HepG2 (cell line): ENCODE data around the gene SLC4A11. TPM values are rescaled to one million over a fixed set of nuclear protein-coding genes. Genes with fewer than 3 reads are reported as not detected.

Source experiments
- CHD4 ChIP-seq: fragments of 200-600 bp; sonication (generic); IDR thresholded peaks from 2 replicates; pipeline ENCODE4 v1.7.0; 2017; ENCODE audit warnings: mild to moderate bottlenecking, low read length, borderline replicate concordance
- FIP1L1 ChIP-seq: fragments of 200-400 bp; formaldehyde crosslinking; IDR thresholded peaks from 2 replicates; pipeline ENCODE4 v1.6.1; 2018; ENCODE audit warnings: low read depth, mild to moderate bottlenecking, low read length, moderate library complexity, borderline replicate concordance; ENCODE audit not compliant: insufficient read depth
- GATAD1 ChIP-seq: IDR thresholded peaks from 2 replicates; pipeline ENCODE4 v1.6.1; 2016; ENCODE audit warnings: missing genetic modification reagents, missing compliant biosample characterization
- HOXA9 ChIP-seq: sonication (generic); formaldehyde crosslinking; IDR thresholded peaks from 2 replicates; pipeline ENCODE4 v1.8.1; 2022; ENCODE audit warnings: missing genetic modification reagents, mild to moderate bottlenecking, moderate library complexity, borderline replicate concordance
- KAT2B ChIP-seq: fragments of 150-350 bp; IDR thresholded peaks from 2 replicates; pipeline ENCODE4 v1.6.1; 2014; ENCODE audit warnings: low read depth, low read length, borderline replicate concordance
- KAT7 ChIP-seq: IDR thresholded peaks from 2 replicates; pipeline ENCODE4 v1.6.1; 2018; ENCODE audit warnings: borderline replicate concordance, missing compliant biosample characterization
- KLF12 ChIP-seq: sonication (generic); formaldehyde crosslinking; IDR thresholded peaks from 2 replicates; pipeline ENCODE4 v1.4.0; 2020; ENCODE audit warnings: missing genetic modification reagents, borderline replicate concordance
- PHF8 ChIP-seq: sonication (generic); formaldehyde crosslinking; IDR thresholded peaks from 2 replicates; pipeline ENCODE4 v1.5.0; 2020; ENCODE audit warnings: missing genetic modification reagents
- SIX4 ChIP-seq: sonication (generic); formaldehyde crosslinking; IDR thresholded peaks from 2 replicates; pipeline ENCODE4 v1.4.0; 2020; ENCODE audit warnings: missing genetic modification reagents
- SSRP1 ChIP-seq: IDR thresholded peaks from 2 replicates; pipeline ENCODE4 v1.6.1; 2016; ENCODE audit warnings: control low read depth
- TBL1XR1 ChIP-seq: fragments of 150-350 bp; IDR thresholded peaks from 2 replicates; pipeline ENCODE4 v1.6.1; 2014; ENCODE audit warnings: borderline replicate concordance, low read length; ENCODE audit not compliant: partially characterized antibody
- ZBTB7B ChIP-seq: sonication (generic); formaldehyde crosslinking; IDR thresholded peaks from 2 replicates; pipeline ENCODE4 v1.4.0; 2020; ENCODE audit warnings: missing genetic modification reagents
- ZNF264 ChIP-seq: sonication (generic); formaldehyde crosslinking; IDR thresholded peaks from 2 replicates; pipeline ENCODE4 v1.4.0; 2020; ENCODE audit warnings: missing genetic modification reagents
- ZNF7 ChIP-seq: IDR thresholded peaks from 2 replicates; pipeline ENCODE4 v1.6.1; 2016; ENCODE audit warnings: missing biosample characterization, missing genetic modification reagents
- ZNF768 ChIP-seq: sonication (generic); formaldehyde crosslinking; IDR thresholded peaks from 2 replicates; pipeline ENCODE4 v1.4.0; 2020; ENCODE audit warnings: missing genetic modification reagents
- ZSCAN9 ChIP-seq: IDR thresholded peaks from 2 replicates; pipeline ENCODE4 v1.6.1; 2016; ENCODE audit warnings: borderline replicate concordance
- polyA plus RNA-seq, 8 experiments: library from polyadenylated mRNA; depleted of rRNA in 3 of 8; stranded (reverse) in 7 of 8; unstranded in 1 of 8; fragments of >200 nt; fragmentation: Illumina TruSeq in 4 of 8; extraction: Trizol in 4 of 8; gene quantifications; 2 replicates each; pipeline versions ENCODE4 v1.2.1 to v1.2.3, GENCODE V29; 2011 to 2016; ENCODE audit warnings: low read depth in 4 of 8, missing spikeins in 1 of 8, mixed read lengths in 1 of 8; ENCODE audit not compliant: insufficient read depth in 1 of 8
- total RNA-seq, 5 experiments: library from RNA; depleted of rRNA; stranded (reverse); fragments of >200 nt; fragmentation: Illumina TruSeq; extraction: Trizol; gene quantifications; 2 replicates each; pipeline ENCODE4 v1.2.3, GENCODE V29; 2016; ENCODE audit warnings: low read depth in 1 of 5
- TF ChIP-seq, protein P1 (sequence below): sonication (generic); formaldehyde crosslinking; IDR thresholded peaks from 2 replicates; pipeline ENCODE4 v1.4.0; 2020; ENCODE audit warnings: missing genetic modification reagents, borderline replicate concordance
- TF ChIP-seq, protein P2 (sequence below): sonication (generic); formaldehyde crosslinking; IDR thresholded peaks from 2 replicates; pipeline ENCODE4 v1.9.0; 2021; ENCODE audit warnings: missing genetic modification reagents, mild to moderate bottlenecking, borderline replicate concordance
- TF ChIP-seq, protein P3 (sequence below): sonication (generic); formaldehyde crosslinking; IDR thresholded peaks from 2 replicates; pipeline ENCODE4 v1.4.0; 2020; ENCODE audit warnings: missing genetic modification reagents
- TF ChIP-seq, protein P4 (sequence below): IDR thresholded peaks from 2 replicates; pipeline ENCODE4 v1.6.1; 2016; ENCODE audit warnings: missing compliant biosample characterization, missing genetic modification reagents, borderline replicate concordance
- TF ChIP-seq, protein P5 (sequence below): sonication (generic); formaldehyde crosslinking; IDR thresholded peaks from 2 replicates; pipeline ENCODE4 v1.4.0; 2020; ENCODE audit warnings: missing genetic modification reagents
- TF ChIP-seq, protein P6 (sequence below): sonication (generic); formaldehyde crosslinking; IDR thresholded peaks from 2 replicates; pipeline ENCODE4 v1.4.0; 2020; ENCODE audit warnings: missing genetic modification reagents

Gene SLC4A11
- total and polyA plus RNA-seq, 2 of the 13 experiments (the other 11 are each of a cell fraction or from before 2014, with no cell fraction given) = 3.9 to 27.0 TPM

DNA sequence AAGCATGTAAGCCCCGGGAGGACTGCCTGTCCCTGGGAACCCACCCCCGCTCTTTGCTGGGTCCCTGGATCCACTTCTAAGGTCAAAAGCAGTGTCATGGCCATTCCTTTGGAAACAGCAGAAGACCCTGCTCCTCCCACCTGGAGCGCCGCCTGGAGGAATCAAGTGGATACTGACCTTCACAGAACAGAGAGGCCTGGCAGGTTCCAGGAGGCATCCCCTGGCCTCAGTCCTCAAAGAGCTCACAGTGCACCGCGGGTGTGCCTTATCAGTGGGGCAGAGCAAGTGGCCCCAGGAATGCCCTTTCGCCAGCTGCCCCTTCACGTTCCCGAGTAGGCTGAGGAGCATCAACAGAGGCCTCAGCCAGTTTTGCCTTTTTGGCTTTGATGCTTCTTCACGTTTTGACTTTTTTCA, 11.1 kb upstream of the SLC4A11 start (continued):
- TF ChIP-seq, protein P1, sequence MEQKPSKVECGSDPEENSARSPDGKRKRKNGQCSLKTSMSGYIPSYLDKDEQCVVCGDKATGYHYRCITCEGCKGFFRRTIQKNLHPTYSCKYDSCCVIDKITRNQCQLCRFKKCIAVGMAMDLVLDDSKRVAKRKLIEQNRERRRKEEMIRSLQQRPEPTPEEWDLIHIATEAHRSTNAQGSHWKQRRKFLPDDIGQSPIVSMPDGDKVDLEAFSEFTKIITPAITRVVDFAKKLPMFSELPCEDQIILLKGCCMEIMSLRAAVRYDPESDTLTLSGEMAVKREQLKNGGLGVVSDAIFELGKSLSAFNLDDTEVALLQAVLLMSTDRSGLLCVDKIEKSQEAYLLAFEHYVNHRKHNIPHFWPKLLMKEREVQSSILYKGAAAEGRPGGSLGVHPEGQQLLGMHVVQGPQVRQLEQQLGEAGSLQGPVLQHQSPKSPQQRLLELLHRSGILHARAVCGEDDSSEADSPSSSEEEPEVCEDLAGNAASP = peak; percentile 29; the same call in 1 of the 2 replicates
- TF ChIP-seq, protein P2, sequence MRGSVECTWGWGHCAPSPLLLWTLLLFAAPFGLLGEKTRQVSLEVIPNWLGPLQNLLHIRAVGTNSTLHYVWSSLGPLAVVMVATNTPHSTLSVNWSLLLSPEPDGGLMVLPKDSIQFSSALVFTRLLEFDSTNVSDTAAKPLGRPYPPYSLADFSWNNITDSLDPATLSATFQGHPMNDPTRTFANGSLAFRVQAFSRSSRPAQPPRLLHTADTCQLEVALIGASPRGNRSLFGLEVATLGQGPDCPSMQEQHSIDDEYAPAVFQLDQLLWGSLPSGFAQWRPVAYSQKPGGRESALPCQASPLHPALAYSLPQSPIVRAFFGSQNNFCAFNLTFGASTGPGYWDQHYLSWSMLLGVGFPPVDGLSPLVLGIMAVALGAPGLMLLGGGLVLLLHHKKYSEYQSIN = no peak
- TF ChIP-seq TBL1XR1 (no peak), ZNF768 (CRISPR knock-in tag) (peak; percentile 97), KAT7 (CRISPR knock-in tag) (peak; percentile 75; the same call in 1 of the 2 replicates), GATAD1 (CRISPR knock-in tag) (peak; percentile 29; the same call in 1 of the 2 replicates), HOXA9 (CRISPR knock-in tag) (no peak), SIX4 (CRISPR knock-in tag) (no peak), CHD4 (0 out of 2 replicates have a peak, but pooled peaks have one; percentile 27), ZNF264 (CRISPR knock-in tag) (0 out of 2 replicates have a peak, but pooled peaks have one; percentile 26), SSRP1 (CRISPR knock-in tag) (no peak), ZSCAN9 (CRISPR knock-in tag) (no peak; the same call in 1 of the 2 replicates), ZBTB7B (CRISPR knock-in tag) (peak; percentile 82; the same call in 1 of the 2 replicates), PHF8 (CRISPR knock-in tag) (no peak), KLF12 (0 out of 2 replicates have a peak, but pooled peaks have one; percentile 45), FIP1L1 (no peak), ZNF7 (no peak), KAT2B (no peak)
- TF ChIP-seq, protein P3, sequence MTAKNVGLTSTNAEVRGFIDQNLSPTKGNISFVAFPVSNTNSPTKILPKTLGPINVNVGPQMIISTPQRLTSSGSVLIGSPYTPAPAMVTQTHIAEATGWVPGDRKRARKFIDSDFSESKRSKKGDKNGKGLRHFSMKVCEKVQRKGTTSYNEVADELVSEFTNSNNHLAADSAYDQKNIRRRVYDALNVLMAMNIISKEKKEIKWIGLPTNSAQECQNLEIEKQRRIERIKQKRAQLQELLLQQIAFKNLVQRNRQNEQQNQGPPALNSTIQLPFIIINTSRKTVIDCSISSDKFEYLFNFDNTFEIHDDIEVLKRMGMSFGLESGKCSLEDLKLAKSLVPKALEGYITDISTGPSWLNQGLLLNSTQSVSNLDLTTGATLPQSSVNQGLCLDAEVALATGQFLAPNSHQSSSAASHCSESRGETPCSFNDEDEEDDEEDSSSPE (CRISPR knock-in tag) = peak; percentile 37; the same call in 1 of the 2 replicates
- TF ChIP-seq, protein P4, sequence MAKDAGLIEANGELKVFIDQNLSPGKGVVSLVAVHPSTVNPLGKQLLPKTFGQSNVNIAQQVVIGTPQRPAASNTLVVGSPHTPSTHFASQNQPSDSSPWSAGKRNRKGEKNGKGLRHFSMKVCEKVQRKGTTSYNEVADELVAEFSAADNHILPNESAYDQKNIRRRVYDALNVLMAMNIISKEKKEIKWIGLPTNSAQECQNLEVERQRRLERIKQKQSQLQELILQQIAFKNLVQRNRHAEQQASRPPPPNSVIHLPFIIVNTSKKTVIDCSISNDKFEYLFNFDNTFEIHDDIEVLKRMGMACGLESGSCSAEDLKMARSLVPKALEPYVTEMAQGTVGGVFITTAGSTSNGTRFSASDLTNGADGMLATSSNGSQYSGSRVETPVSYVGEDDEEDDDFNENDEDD (CRISPR knock-in tag) = no peak
- TF ChIP-seq, protein P5, sequence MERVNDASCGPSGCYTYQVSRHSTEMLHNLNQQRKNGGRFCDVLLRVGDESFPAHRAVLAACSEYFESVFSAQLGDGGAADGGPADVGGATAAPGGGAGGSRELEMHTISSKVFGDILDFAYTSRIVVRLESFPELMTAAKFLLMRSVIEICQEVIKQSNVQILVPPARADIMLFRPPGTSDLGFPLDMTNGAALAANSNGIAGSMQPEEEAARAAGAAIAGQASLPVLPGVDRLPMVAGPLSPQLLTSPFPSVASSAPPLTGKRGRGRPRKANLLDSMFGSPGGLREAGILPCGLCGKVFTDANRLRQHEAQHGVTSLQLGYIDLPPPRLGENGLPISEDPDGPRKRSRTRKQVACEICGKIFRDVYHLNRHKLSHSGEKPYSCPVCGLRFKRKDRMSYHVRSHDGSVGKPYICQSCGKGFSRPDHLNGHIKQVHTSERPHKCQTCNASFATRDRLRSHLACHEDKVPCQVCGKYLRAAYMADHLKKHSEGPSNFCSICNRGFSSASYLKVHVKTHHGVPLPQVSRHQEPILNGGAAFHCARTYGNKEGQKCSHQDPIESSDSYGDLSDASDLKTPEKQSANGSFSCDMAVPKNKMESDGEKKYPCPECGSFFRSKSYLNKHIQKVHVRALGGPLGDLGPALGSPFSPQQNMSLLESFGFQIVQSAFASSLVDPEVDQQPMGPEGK (CRISPR knock-in tag) = 0 out of 2 replicates have a peak, but pooled peaks have one; percentile 36
- TF ChIP-seq, protein P6, sequence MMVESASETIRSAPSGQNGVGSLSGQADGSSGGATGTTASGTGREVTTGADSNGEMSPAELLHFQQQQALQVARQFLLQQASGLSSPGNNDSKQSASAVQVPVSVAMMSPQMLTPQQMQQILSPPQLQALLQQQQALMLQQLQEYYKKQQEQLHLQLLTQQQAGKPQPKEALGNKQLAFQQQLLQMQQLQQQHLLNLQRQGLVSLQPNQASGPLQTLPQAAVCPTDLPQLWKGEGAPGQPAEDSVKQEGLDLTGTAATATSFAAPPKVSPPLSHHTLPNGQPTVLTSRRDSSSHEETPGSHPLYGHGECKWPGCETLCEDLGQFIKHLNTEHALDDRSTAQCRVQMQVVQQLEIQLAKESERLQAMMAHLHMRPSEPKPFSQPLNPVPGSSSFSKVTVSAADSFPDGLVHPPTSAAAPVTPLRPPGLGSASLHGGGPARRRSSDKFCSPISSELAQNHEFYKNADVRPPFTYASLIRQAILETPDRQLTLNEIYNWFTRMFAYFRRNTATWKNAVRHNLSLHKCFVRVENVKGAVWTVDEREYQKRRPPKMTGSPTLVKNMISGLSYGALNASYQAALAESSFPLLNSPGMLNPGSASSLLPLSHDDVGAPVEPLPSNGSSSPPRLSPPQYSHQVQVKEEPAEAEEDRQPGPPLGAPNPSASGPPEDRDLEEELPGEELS = peak; percentile 30; the same call in 1 of the 2 replicates
